Ishikawa (cell line): ENCODE results near the gene PHOX2A.

ENCODE experiments used
- CEBPB ChIP-seq: IDR thresholded peaks from 2 replicates; pipeline ENCODE4 v1.6.1; 2012
- EGR1 ChIP-seq: IDR thresholded peaks from 2 replicates; pipeline ENCODE4 v1.6.1; 2012
- EP300 ChIP-seq: IDR thresholded peaks from 2 replicates; pipeline ENCODE4 v1.6.1; 2012; ENCODE audit warnings: borderline replicate concordance
- FOXM1 ChIP-seq: IDR thresholded peaks from 2 replicates; pipeline ENCODE4 v1.6.1; 2012; ENCODE audit warnings: low read depth, borderline replicate concordance
- RAD21 ChIP-seq: IDR thresholded peaks from 2 replicates; pipeline ENCODE4 v1.6.1; 2012; ENCODE audit warnings: low read depth
- TAF1 ChIP-seq: IDR thresholded peaks from 2 replicates; pipeline ENCODE4 v1.6.1; 2012; ENCODE audit warnings: low read depth, mild to moderate bottlenecking
- YY1 ChIP-seq: IDR thresholded peaks from 2 replicates; pipeline ENCODE4 v1.6.1; 2012; ENCODE audit warnings: low read depth
- ZBTB7A ChIP-seq: IDR thresholded peaks from 2 replicates; pipeline ENCODE4 v1.6.1; 2012; ENCODE audit warnings: low read depth
- TF ChIP-seq, protein P1 (sequence below): IDR thresholded peaks from 2 replicates; pipeline ENCODE4 v1.6.1; 2012; ENCODE audit warnings: low read depth, mild to moderate bottlenecking
- TF ChIP-seq, protein P2 (sequence below): IDR thresholded peaks from 2 replicates; pipeline ENCODE4 v1.6.1; 2012
- TF ChIP-seq, protein P3 (sequence below): IDR thresholded peaks from 2 replicates; pipeline ENCODE4 v1.6.1; 2012

DNA sequence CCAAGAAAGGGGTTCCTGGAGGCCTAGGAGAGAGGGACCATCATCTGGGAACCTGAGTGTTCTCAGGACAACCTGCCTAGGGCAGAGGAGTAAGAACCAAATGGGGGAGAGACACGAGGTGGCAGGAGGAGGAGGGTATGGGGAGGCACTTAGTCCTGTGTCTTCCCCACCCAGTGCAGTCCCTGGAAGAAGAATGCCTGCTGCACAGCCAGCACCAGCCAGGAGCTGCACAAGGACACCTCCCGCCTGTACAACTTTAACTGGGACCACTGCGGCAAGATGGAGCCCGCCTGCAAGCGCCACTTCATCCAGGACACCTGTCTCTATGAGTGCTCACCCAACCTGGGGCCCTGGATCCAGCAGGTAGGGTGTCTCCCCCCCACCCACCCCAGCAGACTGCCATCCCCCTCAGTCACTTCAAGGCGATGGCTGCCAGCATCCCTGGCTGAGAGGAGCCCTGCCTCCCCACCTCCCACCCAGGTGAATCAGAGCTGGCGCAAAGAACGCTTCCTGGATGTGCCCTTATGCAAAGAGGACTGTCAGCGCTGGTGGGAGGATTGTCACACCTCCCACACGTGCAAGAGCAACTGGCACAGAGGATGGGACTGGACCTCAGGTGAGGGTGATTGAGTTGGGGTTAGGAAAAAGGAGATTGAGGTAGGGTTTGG, 23.1 kb downstream of the PHOX2A start:
- TF ChIP-seq, protein P1, sequence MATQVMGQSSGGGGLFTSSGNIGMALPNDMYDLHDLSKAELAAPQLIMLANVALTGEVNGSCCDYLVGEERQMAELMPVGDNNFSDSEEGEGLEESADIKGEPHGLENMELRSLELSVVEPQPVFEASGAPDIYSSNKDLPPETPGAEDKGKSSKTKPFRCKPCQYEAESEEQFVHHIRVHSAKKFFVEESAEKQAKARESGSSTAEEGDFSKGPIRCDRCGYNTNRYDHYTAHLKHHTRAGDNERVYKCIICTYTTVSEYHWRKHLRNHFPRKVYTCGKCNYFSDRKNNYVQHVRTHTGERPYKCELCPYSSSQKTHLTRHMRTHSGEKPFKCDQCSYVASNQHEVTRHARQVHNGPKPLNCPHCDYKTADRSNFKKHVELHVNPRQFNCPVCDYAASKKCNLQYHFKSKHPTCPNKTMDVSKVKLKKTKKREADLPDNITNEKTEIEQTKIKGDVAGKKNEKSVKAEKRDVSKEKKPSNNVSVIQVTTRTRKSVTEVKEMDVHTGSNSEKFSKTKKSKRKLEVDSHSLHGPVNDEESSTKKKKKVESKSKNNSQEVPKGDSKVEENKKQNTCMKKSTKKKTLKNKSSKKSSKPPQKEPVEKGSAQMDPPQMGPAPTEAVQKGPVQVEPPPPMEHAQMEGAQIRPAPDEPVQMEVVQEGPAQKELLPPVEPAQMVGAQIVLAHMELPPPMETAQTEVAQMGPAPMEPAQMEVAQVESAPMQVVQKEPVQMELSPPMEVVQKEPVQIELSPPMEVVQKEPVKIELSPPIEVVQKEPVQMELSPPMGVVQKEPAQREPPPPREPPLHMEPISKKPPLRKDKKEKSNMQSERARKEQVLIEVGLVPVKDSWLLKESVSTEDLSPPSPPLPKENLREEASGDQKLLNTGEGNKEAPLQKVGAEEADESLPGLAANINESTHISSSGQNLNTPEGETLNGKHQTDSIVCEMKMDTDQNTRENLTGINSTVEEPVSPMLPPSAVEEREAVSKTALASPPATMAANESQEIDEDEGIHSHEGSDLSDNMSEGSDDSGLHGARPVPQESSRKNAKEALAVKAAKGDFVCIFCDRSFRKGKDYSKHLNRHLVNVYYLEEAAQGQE = no peak
- TF ChIP-seq, protein P2, sequence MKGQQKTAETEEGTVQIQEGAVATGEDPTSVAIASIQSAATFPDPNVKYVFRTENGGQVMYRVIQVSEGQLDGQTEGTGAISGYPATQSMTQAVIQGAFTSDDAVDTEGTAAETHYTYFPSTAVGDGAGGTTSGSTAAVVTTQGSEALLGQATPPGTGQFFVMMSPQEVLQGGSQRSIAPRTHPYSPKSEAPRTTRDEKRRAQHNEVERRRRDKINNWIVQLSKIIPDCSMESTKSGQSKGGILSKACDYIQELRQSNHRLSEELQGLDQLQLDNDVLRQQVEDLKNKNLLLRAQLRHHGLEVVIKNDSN = no peak
- no peak for TF ChIP-seq ZBTB7A
- no peak for TF ChIP-seq FOXM1
- TF ChIP-seq RAD21 = no peak
- TF ChIP-seq EGR1 = no peak
- TF ChIP-seq EP300 = no peak
- no peak for TF ChIP-seq TAF1
- TF ChIP-seq, protein P3, sequence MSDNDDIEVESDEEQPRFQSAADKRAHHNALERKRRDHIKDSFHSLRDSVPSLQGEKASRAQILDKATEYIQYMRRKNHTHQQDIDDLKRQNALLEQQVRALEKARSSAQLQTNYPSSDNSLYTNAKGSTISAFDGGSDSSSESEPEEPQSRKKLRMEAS = no peak
- no peak for TF ChIP-seq CEBPB
- no peak for TF ChIP-seq YY1
